Endothelial cell of umbilical vein (primary cell): Measurements from ENCODE around the gene MCFD2. TPM values are rescaled to one million over a fixed set of nuclear protein-coding genes. Genes with fewer than 3 reads are reported as not detected.

Source experiments
- BruUV-seq: library from RNA; stranded (reverse); fragments of 400-500 nt; replicated peaks from 2 replicates; lab custom pipeline; 2021; lab: Mats Ljungman, UMichigan
- CTCF ChIA-PET: fragments of 300-600, 350-600 bp; sonication (Branson Sonifier 250); formaldehyde crosslinking; loops from one replicate; lab custom pipeline; 2021; ENCODE audit warnings: antibody characterized with exemption, inconsistent platforms; lab: Charles Lee
- POLR2A ChIA-PET: fragments of 300-600, 350-600 bp; sonication (Branson Sonifier 250); formaldehyde crosslinking; loops from one replicate; lab custom pipeline; 2021; ENCODE audit warnings: antibody characterized with exemption, inconsistent platforms; lab: Charles Lee
- DNase-seq: peaks from one replicate; pipeline ENCODE4 v3.0.0-alpha.2; 2011; ENCODE audit warnings: low read depth, low spot score
- FAIRE-seq: peaks from 2 replicates; lab custom pipeline; 2011; peaks lifted over from hg19 to GRCh38; lab: Jason Lieb, UNC
- H2AFZ ChIP-seq: 2 replicates; pipeline ENCODE4 v1.6.0; 2012; ENCODE audit warnings: low read depth, low read length, control low read depth, inconsistent platforms
- H3K27ac ChIP-seq: 2 replicates; pipeline ENCODE4 v1.5.1; 2011; ENCODE audit warnings: low read depth, mild to moderate bottlenecking, control low read depth, low read length, moderate library complexity; ENCODE audit not compliant: insufficient read depth
- H3K27me3 ChIP-seq, 2 experiments: 2 replicates each; pipeline versions ENCODE4 v1.6.0 to v1.6.1; 2011; ENCODE audit warnings: low read length in 2 of 2, mixed read lengths in 1 of 2; ENCODE audit not compliant: control insufficient read depth in 2 of 2, insufficient read depth in 2 of 2
- H3K36me3 ChIP-seq, 2 experiments: 2 replicates in 1 of 2; 3 replicates in 1 of 2; pipeline ENCODE4 v1.5.1; 2011; ENCODE audit warnings: low read length in 2 of 2, mild to moderate bottlenecking in 1 of 2, moderate library complexity in 1 of 2; ENCODE audit not compliant: control insufficient read depth in 2 of 2, insufficient read depth in 2 of 2; ENCODE audit errors: extremely low read depth in 1 of 2
- H3K4me1 ChIP-seq: 3 replicates; pipeline ENCODE4 v1.5.1; 2011; ENCODE audit warnings: mild to moderate bottlenecking, low read length; ENCODE audit not compliant: control insufficient read depth, insufficient read depth; ENCODE audit errors: extremely low read depth
- H3K4me2 ChIP-seq: 2 replicates; pipeline ENCODE4 v1.6.1; 2011; ENCODE audit warnings: low read length, control low read depth, mixed read lengths; ENCODE audit not compliant: insufficient read depth
- H3K4me3 ChIP-seq, 3 experiments: fragments of 200-600 bp in 1 of 3; sonication (generic), shearing (Covaris generic) in 1 of 3; replicated peaks in 1 of 3; 2 replicates each; pipeline ENCODE4 v1.5.1; 2011 to 2016; ENCODE audit warnings: control low read depth in 3 of 3, low read length in 3 of 3, mild to moderate bottlenecking in 2 of 3, inconsistent platforms in 1 of 3, low read depth in 1 of 3, moderate library complexity in 1 of 3; ENCODE audit not compliant: insufficient read depth in 1 of 3
- H3K79me2 ChIP-seq: 2 replicates; pipeline ENCODE4 v1.6.0; 2012; ENCODE audit warnings: low read length, inconsistent platforms; ENCODE audit not compliant: control insufficient read depth, insufficient read depth
- H3K9ac ChIP-seq: replicated peaks from 2 replicates; pipeline ENCODE3; 2011; ENCODE audit warnings: low read length, control low read depth; ENCODE audit not compliant: insufficient read depth; ENCODE audit errors: extremely low read depth
- H3K9me1 ChIP-seq: replicated peaks from 3 replicates; pipeline ENCODE4 v1.6.0; 2011; ENCODE audit warnings: mild to moderate bottlenecking, low read length; ENCODE audit not compliant: control insufficient read depth, insufficient read depth; ENCODE audit errors: extremely low read depth
- H3K9me3 ChIP-seq: replicated peaks from 2 replicates; pipeline ENCODE4 v1.5.1; 2012; ENCODE audit warnings: low read length, inconsistent platforms; ENCODE audit not compliant: control insufficient read depth, insufficient read depth
- H4K20me1 ChIP-seq: replicated peaks from 2 replicates; pipeline ENCODE3; 2011; ENCODE audit warnings: mild to moderate bottlenecking, low read length; ENCODE audit not compliant: control insufficient read depth, insufficient read depth; ENCODE audit errors: extremely low read depth
- EZH2 ChIP-seq: IDR thresholded peaks from 2 replicates; pipeline ENCODE4 v1.6.1; 2012; ENCODE audit warnings: borderline replicate concordance, low read depth, mild to moderate bottlenecking, moderate library complexity, low read length, inconsistent platforms; ENCODE audit not compliant: severe bottlenecking
- FOS ChIP-seq: IDR thresholded peaks from 2 replicates; pipeline ENCODE4 v1.6.1; 2011; ENCODE audit warnings: mild to moderate bottlenecking, low read length, moderate library complexity, borderline replicate concordance; ENCODE audit not compliant: insufficient read depth
- GATA2 ChIP-seq: IDR thresholded peaks from 2 replicates; pipeline ENCODE4 v1.7.0; 2011; ENCODE audit warnings: low read depth, mild to moderate bottlenecking, moderate library complexity, mixed read lengths, low read length; ENCODE audit not compliant: insufficient read length, insufficient read depth
- JUN ChIP-seq: IDR thresholded peaks from 2 replicates; pipeline ENCODE4 v1.6.1; 2011; ENCODE audit warnings: borderline replicate concordance, low read depth; ENCODE audit not compliant: insufficient read length, insufficient read depth
- MYC ChIP-seq: IDR thresholded peaks from one replicate; pipeline ENCODE4 v1.6.1; 2011; ENCODE audit warnings: mild to moderate bottlenecking, low read depth, low read length
- POLR2A ChIP-seq: IDR thresholded peaks from 2 replicates; pipeline ENCODE4 v1.6.1; 2012; ENCODE audit warnings: low read depth, mild to moderate bottlenecking, control low read depth, low read length
- POLR2AphosphoS5 ChIP-seq: IDR thresholded peaks from 2 replicates; pipeline ENCODE4 v1.6.1; 2012; ENCODE audit warnings: low read depth, mild to moderate bottlenecking, control low read depth, low read length, moderate library complexity; ENCODE audit not compliant: insufficient read depth
- dilution Hi-C: fragments of 300-500 bp; cut with MboI; formaldehyde crosslinking; loops from one replicate; pipeline ENCODE4 v1.15.0; 2019; ENCODE audit warnings: low sequenced_read_pairs; ENCODE audit not compliant: extremely low pct_ligation_motif_present
- intact Hi-C: fragments of 100-400 bp; cut with micrococcal nuclease; formaldehyde crosslinking; loops from one replicate; pipeline ENCODE4 v1.10.0; 2022
- polyA plus RNA-seq, 4 experiments: library from polyadenylated mRNA; depleted of rRNA in 3 of 4; stranded (reverse) in 3 of 4; unstranded in 1 of 4; fragments of >200 nt; gene quantifications; 2 replicates each; pipeline versions ENCODE4 v1.2.1 to v1.2.3, GENCODE V29; 2011 to 2012; ENCODE audit warnings: missing spikeins in 1 of 4
- total RNA-seq: library from RNA; stranded (reverse); gene quantifications from 2 replicates; pipeline ENCODE4 v1.2.3, GENCODE V29; 2021
- TF ChIP-seq, protein P1 (sequence below), 2 donors: IDR thresholded peaks; 1 replicate in 1 of 2; 2 replicates in 1 of 2; pipeline ENCODE4 v1.5.1; 2011; ENCODE audit warnings: low read length in 2 of 2, mild to moderate bottlenecking in 2 of 2, moderate library complexity in 2 of 2, control low read depth in 1 of 2, inconsistent platforms in 1 of 2, low read depth in 1 of 2; ENCODE audit not compliant: insufficient read depth in 1 of 2; ENCODE audit errors: extremely low read depth in 1 of 2
- TF ChIP-seq, protein P2 (sequence below): IDR thresholded peaks from 2 replicates; pipeline ENCODE4 v1.6.1; 2011; ENCODE audit not compliant: insufficient read depth, insufficient read length

MCFD2 gene
- total and polyA plus RNA-seq, 2 donors (not counting 3 experiments of a cell fraction or from before 2014, with no cell fraction given): 74.8 to 141 TPM

DNA sequence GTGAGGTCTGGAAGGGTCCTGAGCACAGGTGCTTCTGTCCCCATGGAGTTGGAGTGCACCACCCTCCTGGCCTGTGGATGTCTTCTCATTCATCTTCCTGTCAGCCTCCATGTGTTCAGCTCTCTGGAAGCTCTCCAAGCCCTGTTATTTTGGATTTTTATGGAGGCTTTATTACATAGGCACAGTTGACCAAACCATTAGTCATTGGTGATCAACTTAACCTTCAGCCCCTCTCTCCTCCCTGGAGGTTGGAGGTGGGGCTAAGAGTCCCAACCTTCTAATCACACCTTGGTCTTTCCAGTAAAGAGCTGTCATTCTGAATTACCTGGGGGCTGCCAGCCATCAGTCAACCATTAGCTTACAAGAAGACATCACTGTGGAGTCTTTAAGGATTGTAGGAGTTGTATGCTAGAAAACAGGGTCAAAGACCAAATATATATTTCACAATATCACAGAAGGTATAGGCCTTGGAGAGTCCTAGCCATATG, 7.5 kb upstream of the MCFD2 start:
- no peak overlapping the region for H3K4me2 ChIP-seq
- no peaks in the 10 kb centered on the region for H3K79me2 ChIP-seq
- H3K9me1 ChIP-seq: no peaks in the 10 kb centered on the region
- dilution Hi-C loops (no loop called here), intact Hi-C loops (loop anchor here (2.0 kb wide), 1 partner anchor 42 kb away; no protein-coding TSS in a partner anchor)
- H3K27ac ChIP-seq: no peak overlapping the region
- H3K27me3 ChIP-seq: no peaks in the 10 kb centered on the region
- no peaks in the 10 kb centered on the region for H4K20me1 ChIP-seq
- no peaks in the 10 kb centered on the region for H3K9me3 ChIP-seq
- BruUV-seq: no TSS peak
- no peak overlapping the region for H3K4me3 ChIP-seq
- H2AFZ ChIP-seq: no peak overlapping the region
- no peak for DNase-seq
- POLR2A ChIA-PET: interaction anchor here (0.6 kb wide), 1 partner anchor 67 kb away, joined by 3 read pairs; no protein-coding TSS in a partner anchor
- no peak overlapping the region for H3K9ac ChIP-seq
- peaks cover 23% of the 10 kb centered on the region for H3K4me1 ChIP-seq
- TF ChIP-seq FOS (peak; percentile 54), POLR2AphosphoS5 (no peak), EZH2 (no peak), GATA2 (no peak), POLR2A (no peak), JUN (no peak), MYC (no peak)
- TF ChIP-seq, protein P1, sequence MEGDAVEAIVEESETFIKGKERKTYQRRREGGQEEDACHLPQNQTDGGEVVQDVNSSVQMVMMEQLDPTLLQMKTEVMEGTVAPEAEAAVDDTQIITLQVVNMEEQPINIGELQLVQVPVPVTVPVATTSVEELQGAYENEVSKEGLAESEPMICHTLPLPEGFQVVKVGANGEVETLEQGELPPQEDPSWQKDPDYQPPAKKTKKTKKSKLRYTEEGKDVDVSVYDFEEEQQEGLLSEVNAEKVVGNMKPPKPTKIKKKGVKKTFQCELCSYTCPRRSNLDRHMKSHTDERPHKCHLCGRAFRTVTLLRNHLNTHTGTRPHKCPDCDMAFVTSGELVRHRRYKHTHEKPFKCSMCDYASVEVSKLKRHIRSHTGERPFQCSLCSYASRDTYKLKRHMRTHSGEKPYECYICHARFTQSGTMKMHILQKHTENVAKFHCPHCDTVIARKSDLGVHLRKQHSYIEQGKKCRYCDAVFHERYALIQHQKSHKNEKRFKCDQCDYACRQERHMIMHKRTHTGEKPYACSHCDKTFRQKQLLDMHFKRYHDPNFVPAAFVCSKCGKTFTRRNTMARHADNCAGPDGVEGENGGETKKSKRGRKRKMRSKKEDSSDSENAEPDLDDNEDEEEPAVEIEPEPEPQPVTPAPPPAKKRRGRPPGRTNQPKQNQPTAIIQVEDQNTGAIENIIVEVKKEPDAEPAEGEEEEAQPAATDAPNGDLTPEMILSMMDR (IDR thresholded peaks at IDR 0.05; ENCODE audit: extremely low read depth in 1 of 2, insufficient read depth in 1 of 2, low read depth in 1 of 2, low read length in 2 of 2): no peak
- TF ChIP-seq, protein P2, sequence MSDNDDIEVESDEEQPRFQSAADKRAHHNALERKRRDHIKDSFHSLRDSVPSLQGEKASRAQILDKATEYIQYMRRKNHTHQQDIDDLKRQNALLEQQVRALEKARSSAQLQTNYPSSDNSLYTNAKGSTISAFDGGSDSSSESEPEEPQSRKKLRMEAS: no peak
- CTCF ChIA-PET: interaction anchor here (1.2 to 6.1 kb wide), 5 partner anchors 13 to 465 kb away, joined by 3 to 71 read pairs (median 5); no protein-coding TSS in a partner anchor
- FAIRE-seq: no peak
- H3K36me3 ChIP-seq: no peaks in the 10 kb centered on the region
